Thyroid gland (tissue), 4 donors: ENCODE measurements around the gene LECT2. TPM values are rescaled to one million over a fixed set of nuclear protein-coding genes. Genes with fewer than 3 reads are reported as not detected.

Experiments used
- DNase-seq, 2 donors: peaks; one replicate each; pipeline ENCODE4 v3.0.0-alpha.2; 2019
- H3K27ac ChIP-seq, 3 donors: fragments of 200-600 bp; sonication (generic); 1 replicate in 2 of 3; 2 replicates in 1 of 3; pipeline ENCODE4 v1.5.1; 2016 to 2019; ENCODE audit warnings: mild to moderate bottlenecking in 1 of 3, moderate library complexity in 1 of 3
- H3K27me3 ChIP-seq: fragments of 200-600 bp; sonication (generic); one replicate; pipeline ENCODE4 v1.5.1; 2019
- H3K36me3 ChIP-seq, 2 donors: fragments of 200-600 bp; sonication (generic); one replicate each; pipeline ENCODE4 v1.5.1; 2016 to 2019
- H3K4me1 ChIP-seq, 2 donors: fragments of 200-600 bp; sonication (generic); one replicate each; pipeline ENCODE4 v1.5.1; 2017 to 2019
- H3K4me3 ChIP-seq, 3 donors: fragments of 200-600 bp; sonication (generic); replicated peaks in 1 of 3; 1 replicate in 2 of 3; 2 replicates in 1 of 3; pipeline ENCODE4 v1.5.1; 2016; ENCODE audit warnings: mild to moderate bottlenecking in 1 of 3
- H3K9me3 ChIP-seq: fragments of 200-600 bp; sonication (generic); one replicate; pipeline ENCODE4 v1.5.1; 2017
- POLR2A ChIP-seq, 2 donors: fragments of 450-650 bp; IDR thresholded peaks; one replicate each; pipeline ENCODE4 v1.6.1; 2017; ENCODE audit warnings: antibody characterized with exemption in 2 of 2, mild to moderate bottlenecking in 2 of 2, moderate library complexity in 1 of 2
- WGBS, 2 donors: methylation state at CpG; one replicate each; pipeline ENCODE4 v1.1.5; 2017; 5-methylcytosine and 5-hydroxymethylcytosine counted together
- intact Hi-C: fragments of 100-400 bp; cut with DNase I; formaldehyde crosslinking; loops from one replicate; pipeline ENCODE4 v1.15.1; 2023
- total RNA-seq, 4 donors: library from RNA; depleted of rRNA; stranded (reverse); fragments of >200 nt; gene quantifications; one replicate each; pipeline ENCODE4 v1.2.3, GENCODE V29; 2016
- TF ChIP-seq, protein P1 (sequence below), 6 experiments: fragments of 200-600 bp in 3 of 6; fragments of 450-650 bp in 3 of 6; sonication (generic) in 3 of 6; IDR thresholded peaks; one replicate each; pipeline ENCODE4 v1.5.1; 2016 to 2019; ENCODE audit warnings: antibody characterized with exemption in 6 of 6, mild to moderate bottlenecking in 2 of 6, inconsistent platforms in 1 of 6, moderate library complexity in 1 of 6

Gene LECT2
- total RNA-seq, 4 donors from 2014 or later = not detected

DNA sequence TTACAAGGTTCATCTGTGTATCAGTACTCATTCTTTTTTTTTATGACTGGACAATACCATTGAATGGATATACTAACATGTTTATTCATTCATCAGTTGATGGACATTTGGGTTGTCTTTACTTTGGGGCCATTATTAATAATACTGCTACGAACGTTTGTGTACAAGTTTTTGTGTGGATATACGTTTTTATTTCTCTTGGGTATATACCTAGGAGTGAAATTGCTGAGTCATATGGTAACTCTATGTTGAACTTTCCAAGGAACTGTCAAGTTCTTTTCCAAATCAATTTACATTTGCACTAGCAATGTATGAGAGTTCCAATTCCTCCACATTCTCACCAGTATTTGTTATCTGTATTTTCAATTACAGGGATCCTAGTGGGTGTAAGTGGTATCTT lies 12.0 kb upstream of the LECT2 start:
- H3K36me3 ChIP-seq = no peaks in the 10 kb centered on the region
- WGBS, 2 donors = 88 to 89% methylated on average over 3 of the region's 3 CpGs
- intact Hi-C loops = no loop called here
- no peaks in the 10 kb centered on the region for H3K4me1 ChIP-seq
- no peak overlapping the region for H3K4me3 ChIP-seq
- DNase-seq = no peak
- H3K27me3 ChIP-seq = no peaks in the 10 kb centered on the region
- no peak for TF ChIP-seq POLR2A (IDR thresholded peaks at IDR 0.05)
- TF ChIP-seq, protein P1, sequence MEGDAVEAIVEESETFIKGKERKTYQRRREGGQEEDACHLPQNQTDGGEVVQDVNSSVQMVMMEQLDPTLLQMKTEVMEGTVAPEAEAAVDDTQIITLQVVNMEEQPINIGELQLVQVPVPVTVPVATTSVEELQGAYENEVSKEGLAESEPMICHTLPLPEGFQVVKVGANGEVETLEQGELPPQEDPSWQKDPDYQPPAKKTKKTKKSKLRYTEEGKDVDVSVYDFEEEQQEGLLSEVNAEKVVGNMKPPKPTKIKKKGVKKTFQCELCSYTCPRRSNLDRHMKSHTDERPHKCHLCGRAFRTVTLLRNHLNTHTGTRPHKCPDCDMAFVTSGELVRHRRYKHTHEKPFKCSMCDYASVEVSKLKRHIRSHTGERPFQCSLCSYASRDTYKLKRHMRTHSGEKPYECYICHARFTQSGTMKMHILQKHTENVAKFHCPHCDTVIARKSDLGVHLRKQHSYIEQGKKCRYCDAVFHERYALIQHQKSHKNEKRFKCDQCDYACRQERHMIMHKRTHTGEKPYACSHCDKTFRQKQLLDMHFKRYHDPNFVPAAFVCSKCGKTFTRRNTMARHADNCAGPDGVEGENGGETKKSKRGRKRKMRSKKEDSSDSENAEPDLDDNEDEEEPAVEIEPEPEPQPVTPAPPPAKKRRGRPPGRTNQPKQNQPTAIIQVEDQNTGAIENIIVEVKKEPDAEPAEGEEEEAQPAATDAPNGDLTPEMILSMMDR (IDR thresholded peaks at IDR 0.05) = no peak
- H3K9me3 ChIP-seq = no peaks in the 10 kb centered on the region
- no peak overlapping the region for H3K27ac ChIP-seq

DNA sequence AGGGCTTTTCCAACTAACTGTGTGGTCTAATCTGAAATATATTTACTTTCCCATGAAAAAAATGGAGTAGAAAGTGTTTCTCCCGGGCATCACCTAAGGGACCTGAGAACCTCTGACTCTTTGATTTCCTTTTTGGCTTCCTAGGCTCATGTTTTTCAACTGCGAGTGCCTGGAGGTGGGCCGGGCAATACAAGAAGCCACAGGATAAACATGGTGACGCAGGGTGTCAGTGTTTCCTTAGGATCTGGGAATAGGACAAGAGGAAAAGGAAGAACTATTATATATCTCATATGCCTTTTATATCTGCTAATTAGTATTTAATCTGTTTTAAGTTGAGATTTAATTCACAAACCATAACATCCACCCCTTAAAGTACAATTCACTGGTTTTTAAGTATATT lies 11.4 kb upstream of the LECT2 start:
- DNase-seq = no peak
- Histone ChIP-seq H3K4me3 (no peak overlapping the region), H3K36me3 (no peaks in the 10 kb centered on the region), H3K4me1 (no peaks in the 10 kb centered on the region), H3K27ac (no peak overlapping the region), H3K9me3 (no peaks in the 10 kb centered on the region), H3K27me3 (no peaks in the 10 kb centered on the region)
- 55 to 61% methylated on average over 4 of the region's 4 CpGs for WGBS, 2 donors
- TF ChIP-seq POLR2A (IDR thresholded peaks at IDR 0.05) = no peak
- TF ChIP-seq, protein P1 (IDR thresholded peaks at IDR 0.05) = no peak
- intact Hi-C loops = no loop called here

DNA sequence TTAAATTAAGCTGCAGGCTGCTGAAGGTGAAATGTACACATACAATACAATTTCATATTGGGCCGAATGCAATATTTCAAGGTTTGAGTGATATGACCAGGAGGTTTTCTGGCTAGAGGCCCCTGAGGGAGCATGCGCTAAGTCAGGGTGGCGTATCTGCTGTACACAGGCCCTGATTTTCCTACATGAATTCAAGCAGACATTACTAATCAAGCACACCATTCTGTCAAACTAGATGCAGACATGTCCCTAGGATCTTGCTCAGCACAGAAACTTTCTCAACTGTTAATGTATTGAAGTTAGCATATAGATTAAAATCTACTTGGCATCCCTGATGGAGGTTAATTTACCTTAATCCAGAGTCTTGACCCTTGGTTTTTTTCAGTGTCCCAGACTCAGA lies 10.7 kb upstream of the LECT2 start:
- Histone ChIP-seq H3K27ac (no peak overlapping the region), H3K9me3 (no peaks in the 10 kb centered on the region), H3K4me1 (no peaks in the 10 kb centered on the region), H3K27me3 (no peaks in the 10 kb centered on the region), H3K36me3 (no peaks in the 10 kb centered on the region), H3K4me3 (no peak overlapping the region)
- no peak for DNase-seq
- TF ChIP-seq, protein P1 (IDR thresholded peaks at IDR 0.05) = no peak
- TF ChIP-seq POLR2A (IDR thresholded peaks at IDR 0.05) = no peak
- intact Hi-C loops = no loop called here
- WGBS, 2 donors = 97 to 98% methylated on average over 3 of the region's 3 CpGs

DNA sequence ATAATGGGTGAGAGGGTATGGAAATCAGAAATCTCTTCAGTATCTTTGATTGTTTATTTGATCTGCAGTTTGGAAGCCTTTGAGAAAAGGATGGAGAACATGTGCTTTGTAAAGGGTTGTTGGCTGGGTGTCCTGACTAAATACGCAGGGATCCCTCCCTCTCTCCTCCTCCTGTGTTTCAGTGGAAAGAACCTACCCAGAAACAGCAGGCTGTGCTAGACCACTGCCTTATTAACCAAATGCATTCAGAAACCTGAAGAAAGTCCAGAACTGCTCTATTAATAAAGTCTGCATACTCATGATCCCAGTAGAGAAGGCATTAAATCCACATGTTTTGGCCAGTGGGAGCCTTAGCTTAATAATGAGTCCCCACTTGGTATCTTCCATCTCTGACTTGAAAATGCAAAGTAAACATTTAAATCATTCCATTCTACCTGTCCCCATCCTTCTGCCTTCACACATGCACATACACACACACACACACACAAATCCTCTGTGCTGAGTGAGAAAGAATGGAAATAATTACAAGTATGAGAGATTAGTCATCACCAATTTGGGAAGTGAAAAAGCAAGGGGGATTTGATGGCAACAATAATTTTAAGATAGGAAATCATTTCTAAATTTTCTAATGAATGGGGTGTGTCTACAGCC lies 10.0 kb upstream of the LECT2 start:
- WGBS, 2 donors = 53 to 76% methylated on average over 1 of the region's 1 CpG
- Histone ChIP-seq H3K36me3 (no peaks in the 10 kb centered on the region), H3K4me1 (no peaks in the 10 kb centered on the region), H3K27me3 (no peaks in the 10 kb centered on the region), H3K9me3 (no peaks in the 10 kb centered on the region), H3K27ac (no peak overlapping the region), H3K4me3 (no peak overlapping the region)
- intact Hi-C loops = no loop called here
- DNase-seq = no peak
- TF ChIP-seq, protein P1 (IDR thresholded peaks at IDR 0.05) = no peak
- TF ChIP-seq POLR2A (IDR thresholded peaks at IDR 0.05) = no peak

DNA sequence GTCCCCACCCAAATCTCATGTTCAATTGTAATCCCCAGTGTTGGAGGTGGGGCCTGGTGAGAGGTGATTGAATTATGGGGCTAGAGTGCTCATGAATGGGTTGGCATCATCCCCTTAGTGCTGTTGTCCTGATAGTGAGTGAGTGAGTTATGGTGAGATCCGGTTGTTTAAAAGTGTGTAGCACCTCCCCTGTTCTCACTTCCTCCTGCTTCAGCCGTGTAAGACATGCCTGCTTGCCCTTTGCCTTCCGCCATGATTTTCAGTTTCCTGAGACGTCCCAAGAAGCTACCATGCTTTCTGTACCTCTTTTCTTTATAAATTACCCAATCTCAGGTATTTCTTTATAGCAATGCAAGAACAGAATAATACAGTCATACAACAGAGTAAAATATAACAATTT lies 742 bp upstream of the LECT2 start:
- H3K27ac ChIP-seq = no peak overlapping the region
- WGBS, 2 donors = 90 to 95% methylated on average over 4 of the region's 4 CpGs

More for the DNA sequence above, 742 bp upstream of the LECT2 start:
- intact Hi-C loops = no loop called here
- Histone ChIP-seq H3K27me3 (no peaks in the 10 kb centered on the region), H3K4me1 (no peaks in the 10 kb centered on the region), H3K36me3 (no peaks in the 10 kb centered on the region), H3K9me3 (no peaks in the 10 kb centered on the region), H3K4me3 (no peak overlapping the region)
- TF ChIP-seq, protein P1 (IDR thresholded peaks at IDR 0.05) = no peak
- DNase-seq = no peak
